OCI-LY7 (cell line): ENCODE results near the gene SLC17A9. TPM values are rescaled to one million over a fixed set of nuclear protein-coding genes. Genes with fewer than 3 reads are reported as not detected.

Experiments used
- BruUV-seq: library from RNA; stranded (reverse); fragments of 400-500 nt; replicated peaks from 2 replicates; lab custom pipeline; 2021; lab: Mats Ljungman, UMichigan
- CTCF ChIA-PET: fragments of 300-600 bp; sonication (Branson Sonifier 250); formaldehyde crosslinking; loops from one replicate; lab custom pipeline; 2022; ENCODE audit warnings: antibody characterized with exemption; ENCODE audit not compliant: unreplicated experiment; lab: Charles Lee
- POLR2A ChIA-PET: fragments of 300-600 bp; sonication (Branson Sonifier 250); formaldehyde crosslinking; loops from one replicate; lab custom pipeline; 2022; ENCODE audit warnings: antibody characterized with exemption; lab: Charles Lee
- DNase-seq: peaks from one replicate; pipeline ENCODE4 v3.0.0-alpha.2; 2015; ENCODE audit warnings: low spot score
- H2AFZ ChIP-seq: fragments of 200-600 bp; sonication (generic), shearing (Covaris generic); 2 replicates; pipeline ENCODE4 v1.6.1; 2014; ENCODE audit warnings: mild to moderate bottlenecking, antibody characterized with exemption, low read length, moderate library complexity
- H3K27ac ChIP-seq: fragments of 200-600 bp; sonication (generic); 2 replicates; pipeline ENCODE4 v1.5.1; 2014; ENCODE audit warnings: mixed run types, low read depth, mild to moderate bottlenecking, moderate library complexity, low read length, inconsistent platforms; ENCODE audit not compliant: poor library complexity, severe bottlenecking
- H3K36me3 ChIP-seq: fragments of 200-600 bp; sonication (generic); 2 replicates; pipeline ENCODE4 v1.6.1; 2014; ENCODE audit warnings: mild to moderate bottlenecking, antibody characterized with exemption, low read length, moderate library complexity, mixed read lengths; ENCODE audit not compliant: insufficient read depth
- H3K4me1 ChIP-seq: fragments of 200-600 bp; sonication (generic); 2 replicates; pipeline ENCODE4 v1.5.1; 2014; ENCODE audit warnings: mild to moderate bottlenecking, low read length; ENCODE audit not compliant: insufficient read depth, poor library complexity, severe bottlenecking
- H3K4me2 ChIP-seq: fragments of 200-600 bp; sonication (generic); 2 replicates; pipeline ENCODE4 v1.6.1; 2014; ENCODE audit warnings: mild to moderate bottlenecking, low read length
- H3K4me3 ChIP-seq: fragments of 200-600 bp; sonication (generic); 2 replicates; pipeline ENCODE4 v1.5.1; 2014; ENCODE audit warnings: mild to moderate bottlenecking, low read depth, low read length; ENCODE audit not compliant: poor library complexity, severe bottlenecking
- H3K79me2 ChIP-seq: fragments of 200-600 bp; sonication (generic); 2 replicates; pipeline ENCODE4 v1.6.1; 2016; ENCODE audit warnings: low read depth, mild to moderate bottlenecking, low read length, moderate library complexity, mixed read lengths; ENCODE audit not compliant: insufficient read depth
- H3K9me2 ChIP-seq: fragments of 200-600 bp; sonication (generic); 2 replicates; pipeline ENCODE4 v1.6.1; 2016; ENCODE audit warnings: mild to moderate bottlenecking, low read length, mixed read lengths; ENCODE audit not compliant: insufficient read depth
- H3K9me3 ChIP-seq: fragments of 200-600 bp; sonication (generic); 2 replicates; pipeline ENCODE4 v1.6.1; 2014; ENCODE audit warnings: mild to moderate bottlenecking, mixed run types, low read length, mixed read lengths
- H4K20me1 ChIP-seq: fragments of 200-600 bp; sonication (generic); 2 replicates; pipeline ENCODE4 v1.6.1; 2014; ENCODE audit warnings: mild to moderate bottlenecking, antibody characterized with exemption, low read length, moderate library complexity, mixed read lengths; ENCODE audit not compliant: insufficient read depth
- EZH2phosphoT487 ChIP-seq: fragments of 200-600 bp; sonication (generic); IDR thresholded peaks from 2 replicates; pipeline ENCODE4 v1.6.1; 2018; ENCODE audit warnings: low read depth, borderline replicate concordance, mild to moderate bottlenecking, mixed run types, antibody characterized with exemption, low read length, moderate library complexity, mixed read lengths
- intact Hi-C: fragments of 100-400 bp; cut with micrococcal nuclease; formaldehyde crosslinking; loops from one replicate; pipeline ENCODE4 v1.10.0; 2022; ENCODE audit not compliant: unreplicated experiment
- total RNA-seq, 2 experiments: library from RNA; depleted of rRNA in 1 of 2; stranded (reverse); fragments of >200 nt in 1 of 2; shearing (Covaris generic) in 1 of 2; gene quantifications; 2 replicates each; pipeline ENCODE4 v1.2.3, GENCODE V29; 2014 to 2022
- TF ChIP-seq, protein P1 (sequence below): fragments of 200-600 bp; sonication (generic); conservative IDR thresholded peaks from 2 replicates; pipeline ENCODE4 v1.5.1; 2014; ENCODE audit warnings: mild to moderate bottlenecking, antibody characterized with exemption, low read length, moderate library complexity, mixed read lengths

SLC17A9 gene
- total RNA-seq, 2 experiments from 2014 or later = 2.0 to 8.1 TPM

DNA sequence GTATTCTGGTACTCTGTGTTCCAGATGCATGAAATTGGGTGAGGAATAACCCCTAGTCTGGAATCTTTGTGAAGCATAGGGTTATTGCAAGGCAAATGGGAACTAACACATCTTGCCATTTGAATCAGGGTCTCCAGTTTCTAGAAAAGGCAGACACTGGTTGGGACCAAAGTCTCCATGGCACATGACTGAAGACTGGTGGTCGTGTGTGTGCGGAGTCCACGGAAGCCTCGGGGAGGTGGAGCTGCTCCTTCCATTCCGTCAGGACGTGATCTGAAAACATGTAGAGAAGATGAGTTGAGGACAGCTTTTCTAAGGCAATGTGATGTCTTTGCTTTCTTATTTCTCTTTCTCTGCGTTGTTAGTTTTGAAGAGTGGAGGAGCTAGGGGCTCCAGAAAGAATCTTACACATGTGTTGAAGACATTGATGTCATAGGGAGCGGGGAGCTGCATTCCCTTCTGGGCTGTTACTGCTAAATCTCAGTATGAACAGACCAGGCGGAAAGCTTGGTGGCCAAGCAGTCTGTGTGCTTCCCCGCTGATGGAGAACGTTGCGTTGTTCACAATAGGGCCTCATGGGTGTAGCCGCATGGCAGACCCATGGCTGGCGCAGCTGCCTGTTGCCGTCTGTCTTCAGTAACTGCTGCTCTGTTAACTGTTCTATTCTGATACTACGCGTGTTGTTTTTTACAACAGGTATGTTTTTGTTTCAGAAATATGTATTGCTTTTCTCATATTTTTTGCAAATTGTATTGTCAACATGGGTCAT lies 4.8 kb upstream of the SLC17A9 start:
- H3K4me2 ChIP-seq = no peak overlapping the region
- intact Hi-C loops = no loop called here
- H3K4me3 ChIP-seq = no peak overlapping the region
- no TSS peak for BruUV-seq
- no peaks in the 10 kb centered on the region for H3K9me2 ChIP-seq
- TF ChIP-seq EZH2phosphoT487 = no peak
- TF ChIP-seq, protein P1, sequence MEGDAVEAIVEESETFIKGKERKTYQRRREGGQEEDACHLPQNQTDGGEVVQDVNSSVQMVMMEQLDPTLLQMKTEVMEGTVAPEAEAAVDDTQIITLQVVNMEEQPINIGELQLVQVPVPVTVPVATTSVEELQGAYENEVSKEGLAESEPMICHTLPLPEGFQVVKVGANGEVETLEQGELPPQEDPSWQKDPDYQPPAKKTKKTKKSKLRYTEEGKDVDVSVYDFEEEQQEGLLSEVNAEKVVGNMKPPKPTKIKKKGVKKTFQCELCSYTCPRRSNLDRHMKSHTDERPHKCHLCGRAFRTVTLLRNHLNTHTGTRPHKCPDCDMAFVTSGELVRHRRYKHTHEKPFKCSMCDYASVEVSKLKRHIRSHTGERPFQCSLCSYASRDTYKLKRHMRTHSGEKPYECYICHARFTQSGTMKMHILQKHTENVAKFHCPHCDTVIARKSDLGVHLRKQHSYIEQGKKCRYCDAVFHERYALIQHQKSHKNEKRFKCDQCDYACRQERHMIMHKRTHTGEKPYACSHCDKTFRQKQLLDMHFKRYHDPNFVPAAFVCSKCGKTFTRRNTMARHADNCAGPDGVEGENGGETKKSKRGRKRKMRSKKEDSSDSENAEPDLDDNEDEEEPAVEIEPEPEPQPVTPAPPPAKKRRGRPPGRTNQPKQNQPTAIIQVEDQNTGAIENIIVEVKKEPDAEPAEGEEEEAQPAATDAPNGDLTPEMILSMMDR = no peak
- no peak for DNase-seq
- no peaks in the 10 kb centered on the region for H3K4me1 ChIP-seq
- H3K79me2 ChIP-seq = no peaks in the 10 kb centered on the region
- no peak overlapping the region for H3K27ac ChIP-seq
- H4K20me1 ChIP-seq = no peaks in the 10 kb centered on the region
- ChIA-PET CTCF (no interaction called here), POLR2A (interaction anchor here (0.7 kb wide), 1 partner anchor 793 kb away, joined by 6 read pairs; no protein-coding TSS in a partner anchor)
- H3K9me3 ChIP-seq = peaks cover 10% of the 10 kb centered on the region
- peaks cover 80% of the 10 kb centered on the region for H3K36me3 ChIP-seq
- H2AFZ ChIP-seq = no peak overlapping the region

DNA sequence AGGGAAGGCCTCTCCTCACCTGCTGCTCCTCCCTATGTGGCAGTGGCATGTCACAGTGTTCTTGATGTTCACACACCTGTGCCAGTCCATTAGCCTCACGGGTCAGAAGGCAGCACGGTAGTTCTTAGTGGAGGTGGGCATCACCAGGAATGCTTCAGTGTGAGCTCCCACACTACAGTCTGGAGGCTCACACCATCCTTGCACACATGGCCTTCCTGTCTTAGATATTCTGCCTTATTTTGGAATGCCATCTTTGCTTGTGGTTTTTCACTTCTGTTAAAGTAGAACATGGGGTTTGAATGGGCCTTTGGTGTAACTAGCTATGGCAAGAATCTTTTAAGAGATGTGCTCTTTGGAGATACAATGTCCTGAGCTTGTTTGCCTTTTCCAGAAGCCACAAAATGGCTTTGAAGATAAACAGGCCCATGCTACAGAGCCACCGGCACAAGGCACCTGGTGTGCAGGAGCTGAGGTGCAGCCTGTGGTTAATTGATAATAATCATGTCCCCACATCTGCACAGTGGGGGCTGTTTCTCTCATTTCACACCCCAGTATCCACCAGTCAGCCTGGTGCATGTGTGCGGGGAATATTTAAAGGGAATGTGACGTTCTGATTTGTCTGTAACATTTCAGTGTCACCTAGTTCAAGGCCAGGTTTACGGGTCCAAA lies 3.2 kb upstream of the SLC17A9 start:
- Histone ChIP-seq H3K79me2 (no peaks in the 10 kb centered on the region), H3K36me3 (peaks cover 64% of the 10 kb centered on the region), H3K4me1 (peaks cover 16% of the 10 kb centered on the region), H3K4me3 (no peak overlapping the region), H3K27ac (no peak overlapping the region), H3K9me2 (no peaks in the 10 kb centered on the region), H3K9me3 (peaks cover 10% of the 10 kb centered on the region), H4K20me1 (no peaks in the 10 kb centered on the region), H3K4me2 (no peak overlapping the region), H2AFZ (no peak overlapping the region)
- intact Hi-C loops = no loop called here
- BruUV-seq = no TSS peak
- ChIA-PET CTCF (no interaction called here), POLR2A (interaction anchor here (0.5 to 0.7 kb wide), 2 partner anchors 37 to 341 kb away, joined by 3 to 5 read pairs; no protein-coding TSS in a partner anchor)
- DNase-seq = peak; percentile 8
- TF ChIP-seq, protein P1 = no peak
- no peak for TF ChIP-seq EZH2phosphoT487
